GM19238 (cell line): Measurements from ENCODE around the gene NAT9.

Experiments used
- DNase-seq: peaks from one replicate; pipeline ENCODE4 v3.0.0; 2011; ENCODE audit warnings: low spot score; ENCODE audit not compliant: insufficient read length

Gene NAT9

GRCh38 chr17:74806334-74806733 is 30.2 kb upstream of the NAT9 start:
- DNase-seq: no peak

GRCh38 chr17:74805591-74805991 is 29.4 kb upstream of the NAT9 start:
- DNase-seq: no peak

GRCh38 chr17:74804683-74805082 is 28.5 kb upstream of the NAT9 start:
- DNase-seq: no peak

GRCh38 chr17:74803971-74804370 is 27.8 kb upstream of the NAT9 start:
- DNase-seq: no peak

- no peak for DNase-seq
Observed at GRCh38 chr17:74803388-74803930, 27.3 kb upstream of the NAT9 start.

GRCh38 chr17:74801896-74802295 is 25.8 kb upstream of the NAT9 start:
- no peak for DNase-seq

- no peak for DNase-seq
Observed at GRCh38 chr17:74800531-74800930, 24.4 kb upstream of the NAT9 start.

GRCh38 chr17:74799097-74799496 is 23.0 kb upstream of the NAT9 start:
- DNase-seq: no peak

- DNase-seq: no peak
Observed at GRCh38 chr17:74798239-74798707, 22.1 kb upstream of the NAT9 start.

- DNase-seq: no peak
Observed at GRCh38 chr17:74797824-74798223, 21.7 kb upstream of the NAT9 start.

- DNase-seq: no peak
Observed at GRCh38 chr17:74796866-74797265, 20.7 kb upstream of the NAT9 start.

GRCh38 chr17:74796211-74796610 is 20.1 kb upstream of the NAT9 start:
- no peak for DNase-seq

GRCh38 chr17:74795327-74796020 is 19.3 kb upstream of the NAT9 start:
- no peak for DNase-seq

- DNase-seq: no peak
Observed at GRCh38 chr17:74792586-74793105, 16.5 kb upstream of the NAT9 start.

GRCh38 chr17:74790161-74791058 is 14.3 kb upstream of the NAT9 start:
- DNase-seq: no peak

GRCh38 chr17:74786431-74787055 is 10.4 kb upstream of the NAT9 start:
- no peak for DNase-seq

GRCh38 chr17:74785981-74786360 is 9.8 kb upstream of the NAT9 start:
- DNase-seq: no peak

GRCh38 chr17:74785096-74785980 is 9.2 kb upstream of the NAT9 start:
- DNase-seq: no peak

GRCh38 chr17:74784125-74784810 is 8.1 kb upstream of the NAT9 start:
- no peak for DNase-seq

- no peak for DNase-seq
Observed at GRCh38 chr17:74782571-74782970, 6.4 kb upstream of the NAT9 start.
